NOMO-1 treated with dmso at 0.1 percent for 144 hours (cell line): ENCODE results near the gene TSHZ3.

Source experiments
- DNase-seq: peaks from one replicate; lab custom pipeline; 2025; ENCODE audit not compliant: unreplicated experiment; lab: John Stamatoyannopoulos, UW

The TSHZ3 gene

GRCh38 chr19:31354799-31355664 lies 5.8 kb upstream of the TSHZ3 start:
- DNase-seq, result no peak

GRCh38 chr19:31354316-31354715 lies 5.1 kb upstream of the TSHZ3 start:
- no peak for DNase-seq

DNA sequence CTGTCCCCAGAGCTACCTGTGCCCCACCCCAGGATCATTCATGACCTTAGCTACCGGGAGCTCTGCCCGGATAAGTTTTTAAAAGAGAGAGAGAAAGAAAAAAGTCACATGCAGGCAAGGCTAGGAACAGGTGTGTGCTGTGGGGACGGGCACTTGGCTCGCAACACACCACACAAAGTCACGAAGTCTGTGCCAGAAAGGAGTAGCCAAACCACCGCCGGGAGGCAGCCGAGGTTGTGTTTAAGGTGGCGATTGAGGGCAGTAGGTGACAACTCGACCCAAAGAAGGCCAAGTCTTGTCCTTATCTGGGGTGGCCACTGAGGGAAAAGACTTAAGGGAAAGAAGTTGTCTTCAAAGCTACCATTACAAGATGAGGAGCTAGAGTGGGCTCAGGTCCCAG lies 4.6 kb upstream of the TSHZ3 start:
- DNase-seq, result no peak

DNA sequence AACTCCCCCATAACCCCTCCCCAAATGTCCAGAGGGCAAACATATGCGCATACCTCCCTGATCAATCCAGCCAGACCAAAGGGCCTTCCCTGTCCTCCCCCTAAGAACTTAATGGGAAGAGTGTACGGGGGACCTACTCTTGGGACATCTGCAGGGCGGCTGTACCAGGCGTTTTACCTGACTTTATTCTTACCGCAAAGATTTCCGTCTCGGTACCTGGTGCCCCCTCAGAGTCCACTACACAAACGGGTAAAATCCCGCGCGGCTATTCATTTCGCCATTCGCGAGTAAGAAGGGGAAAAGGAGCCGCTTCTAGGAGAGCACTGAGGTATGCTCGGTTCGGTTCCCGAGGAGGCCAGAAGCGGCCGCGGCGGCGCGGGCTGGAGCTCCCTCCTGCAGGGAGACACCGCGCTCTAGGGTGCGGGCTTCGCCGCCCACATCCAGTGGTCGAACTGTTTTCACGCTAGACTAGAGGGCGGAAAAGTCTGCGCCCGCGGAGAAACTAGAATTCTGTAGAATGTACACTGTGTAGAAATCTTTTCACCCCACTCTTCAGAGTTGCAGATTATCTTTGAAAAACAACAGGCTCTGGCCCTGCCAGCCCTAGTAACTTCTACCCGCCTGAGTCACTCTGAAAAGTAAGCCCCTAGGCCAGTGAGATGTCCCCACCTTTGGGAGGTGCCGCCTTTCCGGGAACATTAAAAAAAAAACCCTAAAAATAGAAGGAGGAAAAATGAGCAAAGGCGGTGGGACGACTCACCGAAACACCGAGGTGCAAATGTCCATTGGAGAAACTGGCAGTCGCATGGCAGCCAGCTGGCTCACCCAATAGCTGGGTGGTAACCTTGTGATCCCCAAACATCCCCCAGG lies 3.8 kb upstream of the TSHZ3 start:
- DNase-seq, result no peak

GRCh38 chr19:31352296-31352781 lies 3.1 kb upstream of the TSHZ3 start:
- no peak for DNase-seq

- no peak for DNase-seq
Measured at GRCh38 chr19:31351855-31352195, 2.6 kb upstream of the TSHZ3 start.

- no peak for DNase-seq
Measured at GRCh38 chr19:31351056-31351854, 2.0 kb upstream of the TSHZ3 start.

DNA sequence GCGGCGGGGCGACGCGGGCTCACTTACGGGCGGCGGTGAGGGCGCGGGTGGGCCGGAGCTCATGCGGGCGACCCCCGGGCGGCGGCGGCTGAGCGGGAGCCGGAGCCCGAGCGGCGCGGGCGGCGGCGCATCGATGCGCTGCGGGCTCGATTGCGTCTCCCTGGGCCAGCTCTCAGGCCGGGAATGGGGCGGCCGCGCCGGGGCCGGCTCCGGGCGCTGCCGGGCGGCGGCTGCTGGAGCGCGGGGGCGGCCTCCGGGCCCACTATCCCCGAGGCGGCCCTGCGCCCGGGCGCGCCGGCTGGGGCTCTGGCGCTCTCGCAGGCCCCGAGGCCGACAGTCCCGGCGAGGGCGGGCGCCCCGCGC lies 1.4 kb upstream of the TSHZ3 start:
- DNase-seq, result no peak

DNA sequence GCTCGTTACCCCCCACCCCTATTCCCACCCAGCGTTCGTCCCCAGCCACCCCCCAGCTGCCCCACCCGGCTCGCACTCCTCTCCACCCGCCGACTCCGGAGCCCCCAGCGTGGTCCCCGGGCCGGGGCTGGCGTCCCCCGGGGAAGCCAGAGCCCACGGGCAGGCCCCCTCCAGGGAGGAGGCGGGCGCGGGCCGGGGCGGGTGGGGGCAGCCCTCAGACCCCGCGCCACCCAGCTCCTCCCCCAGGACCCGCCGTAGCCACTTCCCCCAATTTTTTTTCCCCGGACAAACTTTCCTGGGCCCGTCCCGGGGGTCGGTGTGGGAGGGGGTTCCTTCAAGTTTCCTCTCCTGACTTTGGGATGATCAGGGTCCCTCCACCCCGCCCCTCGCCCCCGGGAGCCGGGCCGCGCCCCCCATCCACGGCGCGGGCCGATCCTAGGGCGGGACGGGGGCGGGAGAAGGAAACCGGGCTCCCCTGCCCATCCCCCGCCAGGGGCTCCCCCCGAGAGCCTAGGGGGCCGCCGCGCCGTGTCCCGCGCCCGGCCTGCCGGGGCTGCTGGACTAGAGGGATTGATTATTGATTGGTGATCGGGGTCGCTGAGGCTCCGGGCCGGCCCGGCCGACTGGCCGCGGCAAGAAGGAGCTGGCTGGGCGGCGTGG lies 927 bp upstream of the TSHZ3 start:
- DNase-seq, result no peak

- DNase-seq, result no peak
Measured at GRCh38 chr19:31348481-31349159, 616 bp downstream of the TSHZ3 start.

- DNase-seq, result no peak
Measured at GRCh38 chr19:31347828-31348392, 1.3 kb downstream of the TSHZ3 start.

GRCh38 chr19:31347354-31347753 lies 1.9 kb downstream of the TSHZ3 start:
- DNase-seq, result no peak

- DNase-seq, result no peak
Measured at GRCh38 chr19:31346184-31347059, 2.8 kb downstream of the TSHZ3 start.

DNA sequence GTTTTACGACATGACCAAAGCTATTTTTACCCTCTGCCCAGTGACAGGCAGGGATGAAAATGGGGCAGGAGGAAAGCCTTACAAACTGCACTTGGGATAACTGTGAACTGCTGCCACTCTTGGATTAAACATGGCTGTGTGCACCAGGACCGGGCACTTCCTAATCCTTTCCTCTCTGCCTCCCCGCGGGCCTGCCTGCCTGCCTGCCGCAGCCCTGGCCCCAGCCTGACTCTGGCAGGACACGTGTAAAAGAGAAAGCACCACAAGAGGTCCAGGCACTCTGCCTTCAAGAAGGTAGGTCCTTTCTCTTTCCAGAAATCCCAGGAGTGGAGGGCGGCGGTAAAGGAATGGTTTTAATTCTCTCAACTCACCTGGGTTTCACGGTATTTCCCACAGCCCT lies 4.8 kb downstream of the TSHZ3 start:
- DNase-seq, result no peak

DNA sequence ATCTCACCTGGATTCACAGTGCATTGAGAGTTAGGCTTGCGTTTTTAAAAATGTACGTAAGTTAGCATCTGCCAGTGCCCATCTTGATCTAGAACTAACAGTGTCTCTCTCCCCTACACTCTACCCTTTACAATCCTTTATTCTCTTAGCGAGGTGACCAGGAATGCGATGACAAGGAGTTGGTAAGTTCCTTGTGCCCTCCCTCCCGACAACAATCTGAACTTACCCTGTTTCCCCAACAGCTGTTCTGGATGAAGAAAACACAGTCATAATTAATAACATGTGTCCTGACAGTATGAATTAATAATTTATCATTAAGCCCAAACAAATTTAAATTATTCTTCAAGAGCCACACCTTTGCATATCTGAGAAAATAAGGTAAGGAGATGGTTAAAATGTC lies 6.3 kb downstream of the TSHZ3 start:
- no peak for DNase-seq

DNA sequence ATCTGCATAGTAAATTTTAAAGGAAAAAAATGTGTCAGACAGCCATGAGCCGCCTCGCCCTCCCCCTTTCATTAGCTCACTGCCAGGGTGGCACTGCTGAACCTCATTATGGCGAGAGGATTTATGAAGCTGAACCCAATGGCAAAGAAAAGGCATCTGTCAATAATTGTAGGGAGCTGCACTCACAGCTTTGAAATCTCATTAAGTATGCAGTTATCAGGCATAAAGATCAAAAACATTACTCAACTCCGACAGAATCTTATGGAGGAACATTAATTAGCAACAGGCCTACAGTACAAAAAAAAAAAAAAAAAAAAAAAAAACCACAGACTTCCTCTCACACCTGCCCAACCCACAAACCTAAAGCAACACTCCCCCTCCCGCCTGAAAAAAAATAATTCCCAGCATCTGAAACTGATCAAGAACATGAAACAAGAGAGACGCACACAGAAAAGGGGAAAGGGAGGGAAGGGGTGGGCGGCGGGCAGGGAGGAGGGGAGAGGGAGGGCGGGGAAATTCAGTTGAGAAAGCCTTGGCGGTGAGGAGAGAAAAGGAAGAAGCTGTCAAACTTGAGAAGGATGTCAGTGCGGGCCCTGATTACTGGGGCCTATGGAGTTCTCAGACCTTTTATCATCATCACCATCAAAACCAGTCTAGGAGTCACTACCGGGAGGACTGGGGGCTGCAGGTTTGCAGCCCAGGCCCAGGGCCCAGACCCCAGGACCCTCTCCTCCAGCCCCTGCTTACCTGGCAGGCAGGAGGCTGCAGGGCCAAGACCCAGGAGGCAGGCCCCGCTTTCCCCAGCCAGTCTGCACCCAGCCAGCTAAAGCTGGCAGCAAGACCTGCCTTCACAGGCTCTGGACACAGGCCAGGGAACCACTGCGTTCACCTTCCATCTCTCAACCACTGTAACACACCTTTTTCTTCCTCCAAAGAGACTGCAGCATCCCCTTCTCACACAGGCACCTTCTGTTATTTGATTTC lies 8.9 kb downstream of the TSHZ3 start:
- peak; percentile 70 for DNase-seq

- DNase-seq, result no peak
Measured at GRCh38 chr19:31339411-31339810, 9.8 kb downstream of the TSHZ3 start.
